HEK293T (cell line): ENCODE results near the gene MYOZ3.

ENCODE experiments used
- ARNT ChIP-seq: fragments of 450-650 bp; IDR thresholded peaks from 2 replicates; pipeline ENCODE4 v1.6.1; 2017; ENCODE audit warnings: mild to moderate bottlenecking
- FOXM1 ChIP-seq: fragments of 450-650 bp; IDR thresholded peaks from 2 replicates; pipeline ENCODE4 v1.6.1; 2017; ENCODE audit warnings: mild to moderate bottlenecking, borderline replicate concordance
- HDGF ChIP-seq: fragments of 450-650 bp; IDR thresholded peaks from 2 replicates; pipeline ENCODE4 v1.6.1; 2017; ENCODE audit warnings: antibody characterized with exemption, borderline replicate concordance
- NFRKB ChIP-seq: fragments of 450-650 bp; IDR thresholded peaks from 2 replicates; pipeline ENCODE4 v1.6.1; 2016; ENCODE audit warnings: mild to moderate bottlenecking, moderate library complexity
- SP1 ChIP-seq: fragments of 450-650 bp; IDR thresholded peaks from 2 replicates; pipeline ENCODE4 v1.6.1; 2017
- SUZ12 ChIP-seq: fragments of 450-650 bp; IDR thresholded peaks from 2 replicates; pipeline ENCODE4 v1.6.1; 2016; ENCODE audit warnings: mild to moderate bottlenecking
- ZNF384 ChIP-seq: fragments of 450-650 bp; IDR thresholded peaks from 2 replicates; pipeline ENCODE4 v1.6.1; 2016

DNA sequence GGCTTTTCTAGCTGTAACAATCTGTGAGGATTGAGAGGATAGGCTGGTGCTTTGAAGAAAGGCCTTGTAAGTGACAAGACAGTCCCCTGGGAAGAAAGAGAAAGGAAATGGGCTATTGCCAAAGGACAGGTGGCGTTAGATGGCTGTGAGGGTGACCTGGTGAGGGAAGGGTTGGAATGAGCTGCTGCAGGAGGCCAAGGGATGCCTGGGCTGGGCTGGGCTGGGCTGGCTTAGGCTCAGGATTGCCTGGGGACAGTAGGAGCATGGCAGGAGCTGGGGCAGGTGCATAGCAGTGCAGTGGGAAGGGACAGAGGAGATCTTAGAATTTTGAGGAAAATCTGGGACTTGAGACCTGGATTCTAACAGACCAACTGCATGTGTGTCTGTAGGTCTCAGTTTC, 9.7 kb upstream of the MYOZ3 start:
- TF ChIP-seq FOXM1, result no peak
- no peak for TF ChIP-seq NFRKB
- TF ChIP-seq HDGF, result no peak
- no peak for TF ChIP-seq SUZ12
- TF ChIP-seq SP1, result no peak
- no peak for TF ChIP-seq ZNF384
- TF ChIP-seq ARNT, result no peak
